Stimulated activated CD4-positive, alpha-beta T cell treated with anti-CD3 and anti-CD28 coated beads, Interleukin-4, amount 100 ng/mL, for 24 hours (primary cell): ENCODE measurements around the gene SPPL3.

Source experiments
- DNase-seq: peaks from one replicate; pipeline ENCODE4 v3.0.0-alpha.2; 2020

The SPPL3 gene

GRCh38 chr12:120767071-120768024 is 136.8 kb downstream of the SPPL3 start:
- no peak for DNase-seq

GRCh38 chr12:120766566-120766965 is 137.6 kb downstream of the SPPL3 start:
- no peak for DNase-seq

GRCh38 chr12:120764816-120765215 is 139.3 kb downstream of the SPPL3 start:
- no peak for DNase-seq

- DNase-seq, result no peak
Measured at GRCh38 chr12:120763250-120763649, 140.9 kb downstream of the SPPL3 start.

DNA sequence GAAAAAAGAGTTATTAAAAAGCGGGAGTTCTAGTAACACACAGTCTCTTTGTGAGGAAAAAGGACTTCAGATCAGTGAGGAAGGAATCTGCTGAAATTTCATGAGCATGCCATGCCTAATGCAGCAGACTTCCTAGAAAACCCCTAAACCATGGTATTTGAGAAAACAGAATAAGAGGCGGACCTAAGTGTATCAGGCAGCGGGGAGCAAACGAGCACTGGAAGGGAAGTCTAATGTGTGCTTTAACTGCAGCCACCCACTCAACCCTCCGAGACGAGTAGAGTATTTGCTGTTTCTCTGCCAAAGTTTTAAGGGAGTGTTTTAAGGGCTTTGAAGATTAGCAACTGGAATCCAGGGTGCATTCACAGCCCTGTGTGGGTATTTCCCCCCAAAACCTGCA is 142.1 kb downstream of the SPPL3 start:
- no peak for DNase-seq

- no peak for DNase-seq
Measured at GRCh38 chr12:120761519-120761934, 142.6 kb downstream of the SPPL3 start.

GRCh38 chr12:120760349-120761254 is 143.6 kb downstream of the SPPL3 start:
- DNase-seq, result peak; percentile 21

DNA sequence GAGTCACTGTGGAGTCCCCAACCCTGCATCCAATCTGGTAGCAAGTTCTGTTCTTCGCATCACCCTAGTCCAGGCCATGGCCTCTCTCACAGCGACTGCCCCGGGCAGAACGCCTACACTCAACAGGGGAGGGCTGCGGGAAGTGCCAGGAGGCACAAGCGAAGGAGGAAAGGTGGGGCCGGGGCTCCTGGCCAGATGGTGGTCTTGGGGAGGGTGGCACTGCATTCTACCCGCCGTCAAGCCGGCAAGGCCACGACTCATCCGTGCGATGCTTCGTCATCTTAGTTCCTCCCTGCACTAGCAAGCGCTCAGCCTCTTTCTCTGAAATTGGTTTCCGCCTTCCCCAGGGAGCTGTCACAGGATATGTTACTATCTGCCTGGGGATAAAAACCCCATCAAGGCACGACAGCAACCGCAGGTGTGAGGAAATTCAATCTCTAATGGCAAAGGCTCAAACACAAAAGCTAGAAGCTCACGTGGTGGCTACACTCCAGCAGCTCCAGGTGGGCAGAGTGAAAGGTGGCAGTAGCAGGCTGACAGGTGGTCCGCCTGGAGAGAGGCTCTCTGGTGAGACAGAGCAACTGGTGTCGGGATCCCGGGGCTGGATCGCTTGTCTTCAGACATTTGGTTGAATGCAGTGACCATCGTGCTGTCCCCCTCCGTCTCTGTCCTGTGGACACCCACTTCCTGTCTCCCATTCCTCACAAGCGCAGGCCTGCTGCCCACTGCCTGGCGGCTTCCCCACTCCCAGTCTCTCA is 144.4 kb downstream of the SPPL3 start:
- no peak for DNase-seq

GRCh38 chr12:120758798-120759590 is 145.2 kb downstream of the SPPL3 start:
- no peak for DNase-seq

DNA sequence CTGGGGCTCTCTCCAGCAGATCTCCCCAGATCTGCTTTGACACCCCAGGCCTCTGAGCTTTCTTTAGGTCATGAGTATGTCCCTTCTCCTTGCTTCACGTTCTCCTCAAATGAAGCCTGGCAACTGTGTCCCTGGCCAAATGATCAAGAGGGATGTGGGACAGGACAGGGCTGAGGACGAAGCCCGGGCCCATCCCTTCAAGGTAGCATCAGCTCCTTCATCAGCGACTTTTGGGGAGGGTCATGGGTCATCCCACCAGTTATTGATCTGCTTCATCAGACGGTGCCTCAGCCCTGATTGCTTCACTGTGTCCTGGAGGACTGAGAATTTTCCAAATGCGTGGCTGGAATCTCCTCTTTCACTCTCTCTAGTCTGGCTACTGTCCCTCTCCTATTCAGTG is 146.2 kb downstream of the SPPL3 start:
- DNase-seq, result no peak

DNA sequence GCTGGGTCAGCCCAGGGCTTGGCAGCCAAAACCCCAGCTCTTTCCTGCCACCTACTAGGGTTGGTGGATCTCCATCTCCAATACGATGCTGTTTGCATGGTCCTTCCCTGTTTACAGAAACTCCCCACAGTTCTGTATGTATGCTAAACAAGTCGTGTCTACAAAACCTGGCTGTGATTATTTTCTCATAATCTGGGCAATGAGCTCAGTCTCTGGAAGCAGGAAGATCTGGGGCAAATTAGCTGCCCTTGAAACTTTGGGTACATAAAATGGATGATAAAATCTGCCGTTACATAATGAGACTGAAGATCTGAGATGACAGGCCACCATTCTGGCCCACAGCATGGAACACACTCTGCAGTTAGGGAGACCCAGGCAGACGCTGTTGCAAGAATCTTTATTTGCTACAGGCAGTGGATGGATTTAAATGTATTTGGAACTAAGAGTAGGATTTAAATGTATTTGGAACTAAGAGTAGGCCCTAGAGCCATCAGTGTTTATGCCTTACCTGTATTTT is 146.9 kb downstream of the SPPL3 start:
- no peak for DNase-seq

- DNase-seq, result no peak
Measured at GRCh38 chr12:120755269-120755668, 148.9 kb downstream of the SPPL3 start.

DNA sequence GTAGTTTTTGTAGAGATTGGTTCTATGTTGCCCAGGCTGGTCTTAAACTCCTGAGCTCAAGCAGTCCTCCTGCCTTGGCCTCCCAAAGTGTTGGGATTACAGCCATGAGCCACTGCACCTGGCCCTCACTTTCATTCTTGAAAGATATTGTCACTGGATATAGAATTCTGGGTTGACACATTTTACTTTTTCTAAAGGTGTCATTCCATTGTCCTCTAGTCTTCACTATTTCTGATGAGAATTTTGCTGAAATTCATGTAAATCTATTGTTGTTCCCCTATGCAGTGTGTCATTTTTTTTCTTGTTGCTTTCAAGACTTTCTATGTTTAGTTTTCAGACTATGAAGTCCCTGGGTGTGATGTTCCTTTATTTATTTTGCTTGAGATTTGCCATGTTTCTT is 149.4 kb downstream of the SPPL3 start:
- DNase-seq, result no peak

GRCh38 chr12:120751389-120751788 is 152.8 kb downstream of the SPPL3 start:
- no peak for DNase-seq

DNA sequence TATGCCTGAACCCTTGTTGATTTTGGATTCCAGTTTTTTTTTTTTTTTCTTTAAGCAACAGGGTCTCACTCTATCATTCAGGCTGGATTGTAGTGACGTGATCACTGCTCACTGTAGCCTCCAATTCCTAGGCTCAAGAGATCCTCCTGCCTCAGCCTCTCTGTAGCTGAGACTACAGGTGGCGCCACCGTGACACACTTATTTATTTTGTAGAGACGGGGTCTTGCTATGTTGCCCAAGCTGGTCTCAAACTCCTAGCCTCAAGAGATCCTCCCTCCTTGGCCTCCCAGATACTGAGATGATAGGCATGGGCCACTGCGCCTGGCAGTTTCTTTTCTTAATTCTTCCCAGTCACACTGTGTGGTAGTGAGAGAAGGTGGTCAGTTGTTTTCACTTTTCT is 153.4 kb downstream of the SPPL3 start:
- DNase-seq, result no peak

DNA sequence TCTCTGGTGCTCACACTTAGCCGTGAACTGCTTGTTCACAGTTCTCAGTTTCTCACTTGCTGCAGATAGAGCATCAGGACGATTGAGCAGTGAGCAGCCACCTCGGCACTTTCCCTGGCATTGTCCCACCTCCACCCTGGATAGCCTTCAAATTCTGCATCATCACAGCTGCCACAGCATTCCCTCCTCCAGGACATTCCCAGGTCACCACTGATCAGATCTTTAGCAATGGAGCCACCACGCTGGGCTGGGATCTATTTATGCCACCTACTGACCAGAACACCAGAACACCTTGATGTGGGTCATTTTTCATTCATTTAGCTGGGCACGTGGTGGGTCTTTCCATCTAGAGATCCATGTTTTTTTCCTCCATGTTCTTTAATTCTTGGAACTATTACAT is 154.9 kb downstream of the SPPL3 start:
- DNase-seq, result no peak

DNA sequence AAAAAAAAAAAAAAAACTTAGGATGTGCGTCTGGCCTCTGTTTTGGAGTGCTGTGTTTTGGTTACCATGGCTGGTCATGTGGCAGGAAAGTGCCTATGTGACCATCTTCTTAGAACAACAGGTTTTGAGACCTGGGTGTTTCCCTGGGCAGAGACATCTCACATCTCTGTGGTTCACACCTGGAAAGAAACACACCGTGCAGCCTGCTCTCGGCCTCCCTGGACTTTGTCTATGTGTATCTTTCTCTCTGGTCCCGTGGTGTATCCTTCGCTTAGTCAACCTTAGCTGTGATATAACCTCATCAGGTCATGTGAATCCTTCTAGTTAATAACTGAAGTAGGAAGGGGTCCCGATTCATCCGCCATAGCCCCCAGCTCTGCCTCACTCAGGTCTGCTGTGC is 155.9 kb downstream of the SPPL3 start:
- DNase-seq, result no peak

DNA sequence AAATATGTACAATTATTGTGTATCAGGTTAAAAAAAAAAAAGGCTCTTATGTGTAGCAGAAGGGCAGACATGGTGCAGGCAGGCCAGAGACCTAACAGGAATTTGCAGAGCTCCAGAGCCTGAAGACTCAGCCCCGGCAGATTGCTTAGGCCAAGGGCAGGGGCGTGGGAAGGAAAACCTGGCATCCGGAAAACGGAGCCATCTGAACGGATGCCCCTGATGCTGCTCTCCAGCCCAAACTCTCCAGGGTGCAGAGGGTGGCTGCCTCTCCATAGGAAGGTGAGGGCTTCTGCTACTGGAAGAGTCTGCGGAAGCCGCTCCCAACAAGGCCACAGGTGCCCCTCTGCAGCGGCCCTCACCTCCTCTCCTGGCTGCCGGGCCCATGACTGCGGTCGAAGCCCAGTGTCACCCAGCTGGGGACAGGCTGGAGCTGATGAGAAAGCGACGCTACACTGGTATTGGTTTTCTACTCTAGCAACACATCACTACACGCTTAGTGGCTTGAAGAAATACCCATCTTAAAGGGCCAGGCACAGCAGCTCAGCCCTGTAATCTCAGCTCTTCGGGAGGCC is 159.2 kb downstream of the SPPL3 start:
- no peak for DNase-seq

GRCh38 chr12:120741476-120742421 is 162.4 kb downstream of the SPPL3 start:
- DNase-seq, result no peak

GRCh38 chr12:120740871-120741270 is 163.3 kb downstream of the SPPL3 start:
- DNase-seq, result no peak
